HG03575 (cell line): ENCODE data around the gene FOXS1.
"Not testable (repeated sequence)": the region's sequence is repeated elsewhere in the genome, so short reads cannot be mapped to it uniquely, and the experiment has no call there.

Experiments
- ATAC-seq: cut with Tn5 transposase; IDR thresholded peaks from one replicate; pipeline ENCODE4 v1.9.1; 2021; ENCODE audit not compliant: unreplicated experiment, insufficient number of reproducible peaks, low FRiP score; ENCODE audit errors: extremely low read depth

FOXS1 gene

GRCh38 chr20:31842471-31843157 is 2.8 kb downstream of the FOXS1 start:
- no peak for ATAC-seq

GRCh38 chr20:31841928-31842327 is 3.5 kb downstream of the FOXS1 start:
- no peak for ATAC-seq

- ATAC-seq, result no peak
Measured at GRCh38 chr20:31840906-31841816, 4.2 kb downstream of the FOXS1 start.

DNA sequence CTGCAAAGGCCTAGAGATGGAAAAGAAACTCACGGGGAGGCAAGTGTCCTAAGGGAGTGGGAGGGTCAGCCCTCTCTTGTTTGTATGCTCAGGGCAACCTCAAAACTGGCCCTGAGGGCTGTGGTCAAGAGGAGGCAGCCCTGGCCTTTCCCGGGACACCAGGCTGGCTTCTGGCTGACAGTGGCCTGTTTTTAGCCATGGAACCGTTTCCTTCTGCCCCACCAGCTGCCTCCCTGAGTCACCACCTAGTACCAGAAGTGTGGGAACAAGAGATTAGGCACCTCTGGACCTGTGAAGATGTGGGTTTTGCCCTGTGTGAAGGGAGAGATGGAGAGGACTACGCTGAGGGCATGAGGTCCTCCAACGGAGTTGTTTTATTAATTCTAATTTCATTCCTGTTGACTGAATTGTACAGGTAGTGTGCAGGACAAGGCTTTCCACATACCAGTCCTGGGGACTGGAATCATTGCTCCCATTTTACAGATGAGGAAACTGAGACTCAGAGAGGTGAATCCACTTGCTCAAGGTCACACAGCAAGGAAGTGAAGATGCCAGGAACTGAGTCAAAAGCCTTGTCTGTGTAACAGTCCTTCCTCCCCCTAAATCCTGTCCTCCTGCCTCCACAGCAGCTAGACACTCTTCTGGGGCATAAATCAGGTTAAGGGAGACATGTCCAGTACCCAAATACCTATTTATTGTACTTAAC is 5.5 kb downstream of the FOXS1 start:
- ATAC-seq, result no peak

GRCh38 chr20:31838646-31839292 is 6.6 kb downstream of the FOXS1 start:
- ATAC-seq, result no peak

- ATAC-seq, result no peak
Measured at GRCh38 chr20:31837896-31838397, 7.5 kb downstream of the FOXS1 start.

DNA sequence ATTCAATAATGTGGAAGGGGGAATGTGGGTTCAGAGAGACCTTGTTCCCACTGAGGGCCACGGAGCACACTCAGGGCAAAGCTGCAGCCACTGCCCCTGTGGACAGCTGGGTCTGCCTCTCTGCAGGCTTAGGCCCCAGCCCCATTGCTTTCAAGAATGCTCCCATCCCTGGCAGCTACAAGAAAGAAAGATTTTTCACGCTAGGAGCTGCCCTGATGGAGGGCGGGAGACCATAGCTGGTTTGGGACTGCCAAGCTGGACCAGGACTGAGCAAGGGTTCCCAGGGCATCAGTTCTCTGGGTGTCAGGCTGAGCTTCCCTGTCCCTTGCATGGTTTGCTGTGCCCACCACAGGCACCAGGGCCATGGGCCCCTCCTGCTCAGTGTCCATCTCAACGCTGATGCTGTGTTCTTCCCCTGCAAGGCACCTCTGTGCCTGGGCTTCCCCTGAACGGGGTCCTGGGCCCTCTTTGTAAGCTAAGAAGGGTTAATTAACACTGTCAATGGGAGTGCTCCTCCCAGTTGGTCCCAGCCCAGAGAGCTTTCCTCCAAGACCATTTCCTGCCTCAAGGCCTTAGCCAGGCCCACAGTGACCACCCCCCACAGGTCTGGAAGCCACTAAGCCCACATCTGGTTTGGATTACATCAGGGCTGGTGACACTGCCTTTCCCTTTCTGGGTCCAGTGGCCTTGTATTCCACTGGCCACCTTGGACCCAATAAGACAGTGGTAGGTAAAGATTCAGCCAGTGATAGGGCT is 8.4 kb downstream of the FOXS1 start:
- ATAC-seq, result no peak

DNA sequence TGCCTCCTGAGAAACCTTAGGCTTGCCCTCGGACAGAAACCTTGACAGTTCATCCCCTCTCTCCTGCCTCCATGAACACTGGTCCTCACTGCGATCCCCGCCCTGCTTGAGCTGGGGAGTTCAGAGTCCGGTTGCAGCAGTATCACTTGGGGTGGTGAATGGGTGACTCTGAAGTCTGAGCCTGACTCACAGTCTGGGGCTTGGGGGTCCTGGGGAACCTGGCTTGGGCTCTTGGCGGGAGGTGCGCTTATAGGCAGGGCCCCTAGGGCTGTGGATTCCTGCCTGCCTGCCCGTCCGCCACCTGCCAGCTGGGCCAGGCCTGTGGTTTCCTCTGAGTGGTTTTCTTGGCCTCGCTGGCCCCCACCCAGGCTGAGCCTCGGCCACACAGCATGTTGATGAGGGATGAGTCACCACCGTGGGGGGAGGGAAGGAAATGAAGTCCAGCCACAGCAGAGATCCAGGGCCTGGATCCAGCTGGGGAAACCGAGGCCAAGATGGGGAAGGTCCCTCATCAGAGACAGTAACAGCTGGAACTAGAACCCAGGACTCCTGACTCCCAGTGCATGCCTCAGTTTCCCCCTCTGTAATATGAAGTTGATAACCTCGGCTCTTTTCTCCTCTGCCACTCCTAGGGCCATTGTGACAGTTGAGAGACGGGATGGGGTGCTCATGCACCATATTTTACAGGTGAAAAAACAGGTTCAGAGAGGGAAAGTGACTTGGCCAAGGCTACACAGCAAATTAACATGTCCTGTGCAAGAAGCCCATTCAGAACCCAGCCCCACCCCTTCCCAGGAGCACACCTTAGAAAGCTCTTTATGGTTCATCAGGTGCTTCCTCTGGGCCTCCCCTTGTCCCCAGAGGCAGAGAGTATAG is 9.2 kb downstream of the FOXS1 start:
- no peak for ATAC-seq

DNA sequence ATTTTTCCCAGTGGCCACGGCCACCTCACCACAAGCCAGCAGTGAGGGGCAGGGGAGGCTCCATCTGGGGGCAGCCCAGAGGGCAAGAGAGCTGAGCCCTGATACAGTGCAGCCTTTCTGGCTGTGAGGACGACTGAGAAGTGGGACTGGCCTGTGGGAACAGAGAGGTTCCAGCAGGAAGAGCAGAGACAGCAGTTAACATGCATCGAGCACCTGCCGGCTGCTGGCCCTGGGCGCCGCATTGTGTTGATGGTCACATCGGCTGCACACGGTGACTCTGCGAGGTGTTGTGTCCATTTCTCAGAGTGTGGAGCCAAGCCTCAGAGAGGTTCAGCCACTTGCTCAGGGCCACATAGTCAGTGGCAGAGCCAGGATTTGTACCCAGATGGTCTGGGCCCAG is 9.8 kb downstream of the FOXS1 start:
- ATAC-seq, result no peak

GRCh38 chr20:31833931-31834521 is 11.4 kb downstream of the FOXS1 start:
- ATAC-seq, result no peak

DNA sequence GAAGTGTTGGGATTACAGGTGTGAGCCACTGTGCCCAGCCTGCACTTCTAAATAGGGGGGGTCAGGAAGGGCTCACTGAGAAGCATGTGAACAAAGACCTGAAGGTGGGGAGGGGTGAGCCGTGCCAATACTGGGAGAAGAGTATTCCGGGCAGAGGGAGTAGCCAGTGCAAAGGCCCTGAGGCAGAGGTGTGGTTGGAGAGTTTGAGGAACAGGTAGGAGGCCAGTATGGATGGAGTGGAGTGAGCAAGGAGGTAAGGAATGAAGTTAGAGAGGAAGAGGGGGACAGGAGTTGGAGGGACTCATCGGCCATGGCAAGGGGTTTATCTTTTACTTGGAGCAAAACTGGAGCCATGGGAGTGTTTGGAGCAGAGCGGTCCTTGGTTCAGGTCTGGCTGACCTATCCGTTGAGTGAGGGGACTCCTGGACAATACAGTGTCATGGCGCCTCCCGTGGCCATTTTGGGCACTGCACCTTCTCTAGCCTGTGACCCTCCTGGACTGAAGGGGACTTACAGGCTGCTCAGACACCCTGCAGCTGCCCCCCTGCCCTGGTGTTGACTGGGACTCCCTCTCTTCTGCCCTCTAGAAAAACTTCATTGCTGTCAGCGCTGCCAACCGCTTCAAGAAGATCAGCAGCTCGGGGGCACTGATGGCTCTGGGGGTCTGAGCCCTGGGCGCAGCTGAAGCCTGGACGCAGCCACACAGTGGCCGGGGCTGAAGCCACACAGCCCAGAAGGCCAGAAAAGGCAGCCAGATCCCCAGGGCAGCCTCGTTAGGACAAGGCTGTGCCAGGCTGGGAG is 12.1 kb downstream of the FOXS1 start:
- no peak for ATAC-seq

DNA sequence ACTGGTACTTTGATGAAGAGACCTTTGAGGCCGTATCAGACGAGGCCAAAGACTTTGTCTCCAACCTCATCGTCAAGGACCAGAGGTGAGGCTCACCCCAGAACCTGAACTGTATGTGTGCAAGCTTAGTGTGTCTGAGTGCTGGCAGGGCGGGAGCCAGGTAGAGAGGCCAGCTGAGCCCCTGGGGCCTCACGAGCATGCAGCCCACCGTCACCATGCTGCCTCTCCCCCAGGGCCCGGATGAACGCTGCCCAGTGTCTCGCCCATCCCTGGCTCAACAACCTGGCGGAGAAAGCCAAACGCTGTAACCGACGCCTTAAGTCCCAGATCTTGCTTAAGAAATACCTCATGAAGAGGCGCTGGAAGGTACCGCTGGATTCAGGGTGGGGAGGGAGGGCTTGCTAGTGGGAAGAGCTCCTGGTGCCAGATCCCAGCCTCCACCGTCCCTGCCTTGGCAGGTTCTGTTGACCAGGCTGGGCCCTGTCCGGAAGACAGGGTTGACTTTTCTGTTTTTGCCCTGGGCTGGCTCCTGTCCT is 13.6 kb downstream of the FOXS1 start:
- ATAC-seq, result no peak

- no peak for ATAC-seq
Measured at GRCh38 chr20:31831211-31831610, 14.2 kb downstream of the FOXS1 start.

GRCh38 chr20:31830406-31830981 is 14.9 kb downstream of the FOXS1 start:
- no peak for ATAC-seq

GRCh38 chr20:31829731-31830130 is 15.7 kb downstream of the FOXS1 start:
- no peak for ATAC-seq

- ATAC-seq, result not testable (repeated sequence)
Measured at GRCh38 chr20:31828016-31828415, 17.4 kb downstream of the FOXS1 start.
